H54 (cell line): ENCODE measurements around the gene SYTL2.
A peak's percentile ranks its signal among the peaks of the same experiment; 100 is the strongest.

Experiments used
- DNase-seq: peaks from one replicate; pipeline ENCODE4 v3.0.0; 2011; ENCODE audit warnings: low spot score, mixed read lengths; ENCODE audit not compliant: insufficient read length
- FAIRE-seq: peaks from 3 replicates; lab custom pipeline; 2011; peaks lifted over from hg19 to GRCh38; lab: Jason Lieb, UNC
- POLR2A ChIP-seq: IDR thresholded peaks from 2 replicates; pipeline ENCODE4 v1.6.1; 2011; ENCODE audit warnings: low read depth, mild to moderate bottlenecking, low read length

The SYTL2 gene

GRCh38 chr11:85647604-85648299 is 163.2 kb downstream of the SYTL2 start, which contains the start of gene TMEM126A:
TMEM126A (plus strand) TSS chr11:85647967; CDS start chr11:85650256, 2,289 bp downstream.
- peak; percentile 98 for FAIRE-seq
- TF ChIP-seq POLR2A = peak; percentile 86
- DNase-seq = peak; percentile 89

- no peak for TF ChIP-seq POLR2A
- no peak for DNase-seq
Observed at GRCh38 chr11:85647078-85647477, 163.9 kb downstream of the SYTL2 start.

More at GRCh38 chr11:85647078-85647477, 163.9 kb downstream of the SYTL2 start:
- FAIRE-seq = no peak
